GM18951 (cell line): Measurements from ENCODE around the gene ENTPD8.

Source experiments
- POLR2A ChIP-seq: IDR thresholded peaks from 4 replicates; pipeline ENCODE4 v1.6.1; 2011; ENCODE audit warnings: mild to moderate bottlenecking; ENCODE audit not compliant: insufficient read length, insufficient read depth; ENCODE audit errors: extremely low read depth
- in situ Hi-C: fragments of 300-500 bp; cut with MboI; formaldehyde crosslinking; loops from one replicate; pipeline ENCODE4 v1.12.0; 2022; ENCODE audit warnings: low sequenced_read_pairs, mixed read lengths, inconsistent platforms; ENCODE audit not compliant: unreplicated experiment

The ENTPD8 gene

DNA sequence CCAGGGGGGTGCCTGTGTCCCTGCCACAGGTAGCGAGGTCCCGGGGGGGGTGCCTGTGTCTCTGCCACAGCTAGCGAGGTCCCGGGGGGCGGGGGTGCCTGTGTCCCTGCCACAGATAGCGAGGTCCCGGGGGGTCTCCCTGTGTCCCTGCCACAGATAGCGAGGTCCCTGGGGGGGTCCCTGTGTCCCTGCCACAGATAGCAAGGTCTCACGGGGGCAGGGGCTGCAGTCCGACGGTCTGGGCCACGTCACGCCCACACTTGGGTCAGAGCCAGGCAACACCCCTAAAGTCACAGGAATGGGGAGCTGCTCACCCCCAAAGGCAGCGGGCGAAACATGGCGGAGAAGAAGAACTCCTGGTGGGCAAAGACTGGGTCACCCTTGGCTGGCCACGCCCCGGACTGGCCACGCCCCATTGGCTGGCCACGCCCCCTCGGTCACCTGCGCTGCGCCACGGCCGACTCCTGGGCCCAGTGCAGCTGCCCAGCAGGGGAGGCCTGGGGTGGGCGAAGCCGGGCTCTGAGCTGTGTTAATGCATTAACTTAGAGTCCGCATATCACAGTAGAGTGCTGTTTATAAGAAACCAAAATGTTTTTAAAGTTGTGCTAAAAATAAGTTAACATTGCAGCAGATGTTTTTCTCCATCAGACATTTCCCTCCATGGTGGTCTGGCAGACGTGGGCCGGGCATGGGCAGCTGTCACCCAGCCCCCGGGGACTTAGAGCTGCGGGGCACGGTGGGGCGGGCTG, 11.0 kb downstream of the ENTPD8 start:
- in situ Hi-C loops: no loop called here
- TF ChIP-seq POLR2A: no peak

GRCh38 chr9:137429546-137429890, 11.6 kb downstream of the ENTPD8 start:
- in situ Hi-C loops: no loop called here
- no peak for TF ChIP-seq POLR2A

DNA sequence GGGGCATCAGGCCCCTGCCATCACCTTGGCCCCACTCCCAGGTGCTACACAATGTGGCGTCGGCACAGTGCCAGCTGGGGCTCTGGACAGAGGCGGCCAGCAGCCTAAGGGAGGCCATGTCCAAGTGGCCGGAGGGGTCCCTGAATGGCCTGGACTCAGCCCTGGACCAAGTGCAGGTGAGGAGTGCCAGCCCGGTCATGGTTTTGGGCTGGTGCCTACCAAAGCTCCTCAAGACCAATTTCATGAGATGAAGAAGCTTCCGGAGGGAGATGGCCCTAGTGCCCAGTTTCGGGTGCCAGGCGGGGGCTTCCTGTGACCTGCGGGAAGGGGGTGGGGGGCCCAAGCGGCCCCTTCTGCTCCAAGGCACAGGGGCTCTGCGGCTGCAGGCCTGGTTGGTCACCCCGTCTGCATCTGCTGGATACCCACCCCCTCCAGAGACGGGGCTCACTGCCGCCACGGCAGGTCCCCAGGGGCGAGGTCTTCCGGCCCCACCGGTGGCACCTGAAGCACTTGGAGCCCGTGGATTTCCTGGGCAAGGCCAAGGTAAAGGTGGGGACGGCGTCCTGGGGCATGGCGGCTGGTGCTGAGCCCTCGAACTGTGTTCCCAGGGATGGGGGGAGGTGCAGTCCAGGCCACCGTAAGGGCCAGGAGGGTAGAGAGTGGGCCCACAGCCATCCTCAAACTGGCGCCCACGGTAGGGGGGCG, 12.2 kb downstream of the ENTPD8 start:
- TF ChIP-seq POLR2A: no peak
- in situ Hi-C loops: no loop called here

- in situ Hi-C loops: no loop called here
Observed at GRCh38 chr9:137428311-137428630, 12.9 kb downstream of the ENTPD8 start.

DNA sequence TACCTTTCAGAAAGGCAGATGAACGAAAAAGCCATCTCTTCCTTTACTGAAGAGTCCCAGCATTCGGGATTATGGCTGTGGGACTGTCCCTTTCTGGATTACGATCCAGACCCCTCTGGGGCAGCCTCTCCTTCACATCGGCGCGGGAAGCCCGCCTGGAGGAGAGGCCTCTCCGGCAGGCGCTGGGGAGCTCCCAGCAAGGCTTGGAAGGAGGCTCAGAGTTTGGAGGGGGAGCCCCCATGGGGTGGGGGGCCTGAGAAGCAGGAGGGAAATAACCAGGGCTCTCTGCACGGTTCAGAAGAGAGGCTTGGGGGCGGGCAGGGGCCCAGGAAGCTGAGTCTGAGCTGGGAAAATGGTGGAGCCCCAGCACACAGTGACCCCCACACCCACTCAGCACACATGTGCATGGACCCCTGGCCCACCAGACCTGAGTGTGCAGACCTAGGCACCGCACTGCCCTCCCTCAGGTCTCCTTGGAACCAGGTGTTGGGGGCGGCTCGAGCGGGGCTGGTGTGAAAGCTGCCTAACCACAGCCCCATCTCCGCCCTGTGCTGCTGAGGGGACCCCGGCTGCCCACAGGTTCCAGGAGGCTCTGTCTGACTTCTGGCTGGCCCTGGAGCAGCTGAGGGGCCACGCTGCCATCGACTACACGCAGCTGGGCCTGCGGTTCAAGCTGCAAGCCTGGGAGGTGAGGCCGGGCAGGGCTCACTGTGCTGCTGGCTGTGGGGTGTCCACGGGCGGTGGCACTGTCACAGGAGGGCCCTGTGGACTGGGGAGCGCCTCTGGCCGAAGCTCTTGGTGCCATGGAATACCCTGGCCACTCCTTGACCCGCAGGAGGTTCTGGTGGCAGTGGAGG, 13.5 kb downstream of the ENTPD8 start:
- no peak for TF ChIP-seq POLR2A
- in situ Hi-C loops: no loop called here

More at GRCh38 chr9:137428311-137428630, 12.9 kb downstream of the ENTPD8 start:
- no peak for TF ChIP-seq POLR2A

DNA sequence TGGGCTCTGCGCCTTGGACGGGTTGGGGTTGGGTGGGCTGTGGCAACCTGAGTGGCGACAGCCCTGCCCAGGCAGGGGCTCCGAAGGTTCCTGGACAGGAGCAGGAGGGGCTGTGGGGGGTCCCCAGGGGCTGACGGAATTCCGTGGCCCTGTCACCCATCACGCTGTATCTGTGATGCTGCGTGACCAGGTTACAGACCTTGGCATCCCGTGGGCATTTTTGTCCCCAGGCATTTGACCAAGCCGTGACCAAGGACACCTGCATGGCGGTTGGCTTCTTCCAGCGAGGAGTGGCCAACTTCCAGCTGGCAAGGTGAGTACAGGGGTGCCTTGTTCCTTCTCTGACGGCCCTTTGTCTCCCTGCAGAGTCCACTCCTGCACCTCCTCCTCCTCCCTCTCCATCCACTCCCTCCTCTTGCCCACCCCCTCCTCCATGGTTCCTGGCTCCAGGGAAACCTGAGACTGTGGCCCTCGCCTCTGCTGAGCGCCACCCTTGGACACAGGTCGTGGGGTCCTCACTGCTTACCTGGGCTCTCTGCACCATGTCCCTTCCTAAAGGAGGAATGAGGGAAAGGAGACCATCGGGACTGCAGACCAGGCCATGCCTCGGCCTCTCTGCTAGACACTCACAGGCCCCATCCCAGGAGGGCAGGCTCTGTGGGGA, 15.0 kb downstream of the ENTPD8 start:
- in situ Hi-C loops: no loop called here
- no peak for TF ChIP-seq POLR2A

- in situ Hi-C loops: no loop called here
- no peak for TF ChIP-seq POLR2A
Observed at GRCh38 chr9:137423514-137424291, 17.5 kb downstream of the ENTPD8 start.

DNA sequence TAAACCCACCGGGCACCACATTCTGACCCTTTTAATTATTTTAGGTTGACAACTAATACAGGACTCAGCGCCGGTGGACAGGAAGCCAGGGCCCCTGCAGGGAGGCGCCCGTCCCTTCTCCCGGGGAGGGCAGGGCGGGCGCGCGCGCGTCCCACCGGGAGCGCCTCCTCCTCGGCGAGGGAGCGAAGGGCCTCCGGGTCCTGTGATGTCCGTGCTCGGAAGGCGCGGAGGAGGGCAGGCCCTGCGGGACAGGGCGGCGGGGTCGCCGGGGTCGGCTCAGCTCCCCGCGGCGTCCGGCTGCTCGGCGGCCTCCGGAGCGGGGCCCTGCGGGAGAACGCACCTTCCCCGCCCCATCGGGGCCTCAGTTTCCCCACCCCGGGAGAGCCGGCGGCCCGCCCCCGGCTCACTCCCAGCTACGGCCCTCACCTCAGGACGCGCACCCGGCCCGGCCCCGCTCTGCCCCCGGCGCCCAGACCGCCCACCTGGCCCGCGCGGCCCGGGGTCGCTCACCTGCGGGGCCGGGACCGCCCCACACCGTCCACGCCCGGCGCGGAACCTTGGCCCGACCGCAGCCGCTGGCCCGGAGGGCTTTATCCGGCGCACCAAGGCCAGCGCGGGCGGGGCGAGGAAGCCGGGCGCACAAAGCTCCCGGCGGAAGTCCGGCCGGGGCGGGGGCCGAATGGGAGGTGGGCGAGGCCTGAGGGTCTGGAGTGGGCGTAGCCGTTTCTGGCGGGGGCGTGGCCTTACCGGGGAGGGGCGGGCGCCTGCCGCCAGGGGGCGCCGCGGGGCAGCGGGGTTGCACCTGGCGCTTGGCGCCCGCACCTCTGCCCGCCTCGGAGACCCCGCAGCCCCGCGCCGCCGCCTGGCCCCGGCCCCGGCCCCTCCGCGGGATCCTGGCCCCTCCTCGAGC, 18.3 kb downstream of the ENTPD8 start, which contains the start of the genes EXD3 and NOXA1:
EXD3 (minus strand) TSS at position 559 of the 910 bp plus-strand sequence. CDS start 27,805 bp downstream, outside the sequence.
NOXA1 (plus strand) TSS at position 790 of the 910 bp plus-strand sequence. CDS start 137 bp downstream, outside the sequence.
- in situ Hi-C loops: no loop called here

DNA sequence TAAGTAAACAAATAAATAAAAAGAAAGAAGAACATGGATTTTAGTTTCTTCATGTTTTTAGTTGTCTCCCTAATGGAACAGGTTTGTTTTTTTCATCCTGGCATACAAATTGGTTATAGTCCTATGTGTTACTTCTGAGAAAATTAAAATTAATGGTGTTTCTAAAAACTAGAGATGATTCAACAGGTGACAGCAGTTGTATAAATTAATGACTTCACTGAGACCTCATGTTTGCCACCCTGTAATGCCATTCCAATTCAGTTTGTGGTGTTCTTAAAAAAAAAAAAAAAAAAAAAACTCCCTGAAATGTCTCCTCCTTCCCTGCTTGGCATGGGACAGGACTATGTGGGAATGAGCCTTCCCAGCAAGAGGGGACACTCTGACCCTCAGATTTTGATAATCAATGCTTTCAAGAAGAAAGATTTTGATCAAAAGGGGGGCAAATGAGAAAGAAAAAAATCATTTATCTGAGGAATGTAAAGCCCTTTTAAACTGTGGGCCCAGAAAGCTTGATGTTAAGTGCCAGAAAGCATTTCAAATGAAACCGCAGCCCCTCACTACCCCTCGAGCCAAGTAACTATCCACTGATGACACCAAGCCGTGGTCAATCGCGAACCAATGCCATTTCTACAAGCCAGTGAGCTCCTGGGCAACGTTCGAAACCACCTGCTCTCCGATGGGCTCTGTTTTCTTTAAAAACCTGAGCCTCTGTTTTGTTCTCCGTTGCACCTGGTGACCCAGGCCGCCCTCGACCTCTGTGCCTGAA, 19.1 kb downstream of the ENTPD8 start:
- TF ChIP-seq POLR2A: no peak
- in situ Hi-C loops: no loop called here

More for the DNA sequence above, 18.3 kb downstream of the ENTPD8 start, which contains the start of the genes EXD3 and NOXA1:
- TF ChIP-seq POLR2A: peak; percentile 70

- in situ Hi-C loops: no loop called here
- TF ChIP-seq POLR2A: peak; percentile 49
Observed at GRCh38 chr9:137417161-137418021, 23.8 kb downstream of the ENTPD8 start.
